ENCODE results near the gene CD200. TPM values are rescaled to one million over a fixed set of nuclear protein-coding genes. Genes with fewer than 3 reads are reported as not detected.

CD200 gene
- total and polyA plus RNA-seq, 8 donors = 6.6 to 58.0 (median 50.2) TPM

DNA sequence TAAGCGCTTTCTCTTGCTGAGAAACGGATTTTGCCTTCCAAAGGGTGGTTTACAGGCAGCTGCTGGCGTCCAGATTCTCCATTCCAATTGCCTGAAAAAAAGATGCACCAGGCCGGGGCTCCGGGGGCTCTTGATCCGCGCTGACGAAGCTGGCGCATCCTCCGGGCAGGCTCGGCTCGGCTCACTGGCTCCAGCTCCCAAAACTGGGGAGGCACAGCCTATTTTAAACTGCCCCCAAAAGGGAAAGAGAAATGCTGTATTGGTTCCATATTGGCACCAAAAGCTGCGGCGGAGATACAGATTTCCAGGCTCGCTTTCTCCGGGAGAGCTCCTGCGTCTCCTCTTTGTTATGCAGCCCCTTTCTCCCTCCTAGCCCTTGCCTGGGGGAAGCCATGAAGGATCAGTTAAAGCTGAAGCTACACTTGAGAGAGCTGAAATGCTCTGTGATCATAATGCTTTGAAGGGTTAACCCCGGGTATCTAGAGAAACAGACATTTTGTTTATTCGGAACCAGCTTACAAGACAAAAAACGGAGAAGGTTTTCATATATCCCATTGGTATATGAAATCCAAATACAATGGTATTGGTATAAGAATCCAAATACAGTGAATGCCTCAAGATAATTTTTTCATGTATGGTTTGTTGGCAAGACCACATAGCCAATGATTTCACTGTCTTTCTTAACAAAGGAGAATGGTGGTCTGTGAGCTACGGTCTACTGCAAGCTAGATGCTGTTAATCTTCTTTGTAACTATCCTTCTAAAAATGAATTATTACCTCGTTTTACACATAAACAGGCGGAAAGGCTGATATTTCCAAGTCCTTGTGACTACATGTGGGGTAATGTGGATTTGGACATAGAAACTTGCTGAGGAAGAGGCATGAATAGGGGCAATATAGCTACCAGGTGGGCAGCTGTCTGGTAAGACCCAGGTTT is 693 bp downstream of the CD200 start:
- Histone ChIP-seq H3K4me1 (peaks cover 8 to 17% of the 10 kb centered on the region in 2 donors), H3K36me3 (no peaks in the 10 kb centered on the region), H3K27me3 (peaks cover 8 to 27% of the 10 kb centered on the region in 2 donors), H3K9me3 (no peaks in the 10 kb centered on the region), H3K27ac (peak overlapping the region; percentile 74 to 83), H3K4me3 (peak overlapping the region; percentile 32 to 53)
- TF ChIP-seq, protein P1, sequence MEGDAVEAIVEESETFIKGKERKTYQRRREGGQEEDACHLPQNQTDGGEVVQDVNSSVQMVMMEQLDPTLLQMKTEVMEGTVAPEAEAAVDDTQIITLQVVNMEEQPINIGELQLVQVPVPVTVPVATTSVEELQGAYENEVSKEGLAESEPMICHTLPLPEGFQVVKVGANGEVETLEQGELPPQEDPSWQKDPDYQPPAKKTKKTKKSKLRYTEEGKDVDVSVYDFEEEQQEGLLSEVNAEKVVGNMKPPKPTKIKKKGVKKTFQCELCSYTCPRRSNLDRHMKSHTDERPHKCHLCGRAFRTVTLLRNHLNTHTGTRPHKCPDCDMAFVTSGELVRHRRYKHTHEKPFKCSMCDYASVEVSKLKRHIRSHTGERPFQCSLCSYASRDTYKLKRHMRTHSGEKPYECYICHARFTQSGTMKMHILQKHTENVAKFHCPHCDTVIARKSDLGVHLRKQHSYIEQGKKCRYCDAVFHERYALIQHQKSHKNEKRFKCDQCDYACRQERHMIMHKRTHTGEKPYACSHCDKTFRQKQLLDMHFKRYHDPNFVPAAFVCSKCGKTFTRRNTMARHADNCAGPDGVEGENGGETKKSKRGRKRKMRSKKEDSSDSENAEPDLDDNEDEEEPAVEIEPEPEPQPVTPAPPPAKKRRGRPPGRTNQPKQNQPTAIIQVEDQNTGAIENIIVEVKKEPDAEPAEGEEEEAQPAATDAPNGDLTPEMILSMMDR (IDR thresholded peaks at IDR 0.05) = no peak
- intact Hi-C loops (cut with DNase I) = no loop called here
- ATAC-seq = peak; percentile 58
- peak in 3 of 4 donors; percentile 67 to 71 (median 69) for DNase-seq

DNA sequence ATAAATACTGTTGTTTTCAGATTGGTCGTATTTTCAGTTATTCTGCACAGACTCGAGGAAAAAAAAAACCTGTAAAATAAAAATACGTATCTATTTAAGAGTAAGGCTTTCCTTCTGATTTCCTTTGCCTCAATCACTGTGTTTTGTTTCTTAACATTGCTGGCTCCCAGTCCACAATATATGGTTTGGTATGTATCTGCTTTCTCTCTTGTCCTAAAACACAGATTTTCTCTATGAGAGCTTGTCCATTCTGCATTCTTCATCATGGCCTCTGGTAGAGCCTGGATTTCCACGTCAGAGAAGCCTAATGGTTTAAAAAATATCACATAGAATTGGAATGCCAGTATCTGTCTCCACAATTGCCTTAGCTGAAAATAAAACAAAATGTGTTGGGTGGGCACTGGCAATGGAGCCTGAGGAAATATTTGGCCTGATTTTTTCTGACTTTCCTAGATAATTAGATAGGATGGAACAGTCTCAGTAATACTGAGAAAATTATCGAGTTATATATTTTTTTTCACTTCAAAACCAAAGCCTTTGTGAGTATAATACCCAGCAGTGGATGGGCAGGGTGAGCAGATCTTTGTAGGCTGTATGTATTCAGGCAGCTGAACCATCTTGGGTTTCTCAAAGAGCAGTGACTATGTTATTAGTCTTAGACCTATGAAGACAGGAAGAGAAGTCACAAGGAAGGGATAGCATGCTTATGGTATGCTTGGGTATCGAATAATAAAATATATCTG is 1.9 kb downstream of the CD200 start:
- intact Hi-C loops (cut with DNase I) = no loop called here
- H3K4me1 ChIP-seq = peaks cover 8 to 17% of the 10 kb centered on the region in 2 donors
- H3K27me3 ChIP-seq = peaks cover 8 to 27% of the 10 kb centered on the region in 2 donors
- peak overlapping the region; percentile 1 to 74 for H3K27ac ChIP-seq
- H3K4me3 ChIP-seq = peak overlapping the region in 1 of 2 donors; percentile 53
- no peaks in the 10 kb centered on the region for H3K36me3 ChIP-seq
- DNase-seq (peak in 1 of 4 donors; percentile 25), ATAC-seq (no peak)
- H3K9me3 ChIP-seq = no peaks in the 10 kb centered on the region
- TF ChIP-seq, protein P1 (IDR thresholded peaks at IDR 0.05) = no peak

DNA sequence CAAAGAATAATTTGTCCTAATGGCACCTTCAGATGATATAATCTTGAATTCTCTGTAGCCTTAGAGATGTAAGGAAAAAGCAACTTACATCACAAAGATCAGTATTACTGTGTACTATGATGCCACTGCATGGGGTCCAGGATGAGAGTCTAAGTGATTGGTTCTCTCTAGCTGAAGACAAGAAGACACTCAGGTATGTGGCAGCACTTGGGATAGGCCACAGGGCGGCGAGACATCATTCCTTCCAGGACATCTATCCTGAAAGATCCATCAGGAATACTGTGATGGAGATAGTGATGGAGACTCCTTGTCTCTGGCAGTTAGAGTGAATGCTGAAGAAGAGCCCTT is 2.5 kb downstream of the CD200 start:
- ATAC-seq (no peak), DNase-seq (no peak)
- intact Hi-C loops (cut with DNase I) = no loop called here
- no peak overlapping the region for H3K4me3 ChIP-seq
- no peaks in the 10 kb centered on the region for H3K9me3 ChIP-seq
- peaks cover 8 to 17% of the 10 kb centered on the region in 2 donors for H3K4me1 ChIP-seq
- TF ChIP-seq, protein P1 (IDR thresholded peaks at IDR 0.05) = no peak
- no peaks in the 10 kb centered on the region for H3K36me3 ChIP-seq
- peaks cover 8 to 27% of the 10 kb centered on the region in 2 donors for H3K27me3 ChIP-seq
- no peak overlapping the region for H3K27ac ChIP-seq

DNA sequence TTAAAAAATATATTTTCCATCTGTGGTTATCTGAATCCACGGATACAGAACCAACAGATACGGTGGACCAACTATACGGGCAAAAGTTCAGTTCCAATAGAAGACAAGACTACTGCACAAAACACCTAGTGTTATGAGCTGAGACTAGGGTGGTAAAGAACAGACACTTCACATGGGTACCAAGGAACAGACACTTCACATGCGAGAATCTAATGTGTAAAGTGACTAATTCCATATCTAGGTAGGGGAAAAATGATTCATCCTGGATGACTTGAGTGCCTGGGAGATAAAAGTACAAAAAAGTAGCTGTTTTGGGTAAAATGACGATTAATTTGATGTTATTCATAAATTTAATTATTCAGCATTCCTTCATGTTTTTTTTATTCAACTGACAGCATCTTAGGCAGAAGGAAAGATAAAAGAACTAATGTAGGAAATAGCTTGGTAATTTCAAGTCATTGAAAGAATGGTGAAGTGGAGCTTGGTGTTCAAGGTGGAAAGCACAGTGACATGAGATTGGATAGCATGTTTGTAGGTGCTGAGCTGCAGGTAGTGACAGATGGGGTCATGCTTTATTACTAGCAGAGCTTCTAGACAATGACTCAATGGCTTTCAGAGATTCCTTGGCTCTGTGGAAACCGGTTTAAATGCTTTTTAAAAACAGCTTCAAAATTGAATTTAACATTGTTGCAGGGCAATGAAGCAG is 5.2 kb downstream of the CD200 start:
- intact Hi-C loops (cut with DNase I) = no loop called here
- Histone ChIP-seq H3K27me3 (peaks cover 4 to 13% of the 10 kb centered on the region in 2 donors), H3K27ac (no peak overlapping the region), H3K36me3 (no peaks in the 10 kb centered on the region), H3K4me3 (no peak overlapping the region), H3K9me3 (no peaks in the 10 kb centered on the region), H3K4me1 (peaks cover 3 to 9% of the 10 kb centered on the region in 2 donors)
- TF ChIP-seq, protein P1 (IDR thresholded peaks at IDR 0.05) = no peak
- no peak for DNase-seq
- ATAC-seq = no peak
